LNCaP clone FGC (cell line): ENCODE results near the gene CREB5.

Source experiments
- DNase-seq: peaks from one replicate; pipeline ENCODE4 v3.0.0-alpha.2; 2011; ENCODE audit warnings: low read depth
- H3K4me3 ChIP-seq: 2 replicates; pipeline ENCODE4 v1.5.1; 2011; ENCODE audit warnings: mild to moderate bottlenecking, low read depth, low read length, control low read depth
- TF ChIP-seq, protein P1 (sequence below): IDR thresholded peaks from 2 replicates; pipeline ENCODE4 v1.5.1; 2012; ENCODE audit warnings: mild to moderate bottlenecking; ENCODE audit not compliant: control insufficient read depth, insufficient read depth; ENCODE audit errors: extremely low read depth

The CREB5 gene

DNA sequence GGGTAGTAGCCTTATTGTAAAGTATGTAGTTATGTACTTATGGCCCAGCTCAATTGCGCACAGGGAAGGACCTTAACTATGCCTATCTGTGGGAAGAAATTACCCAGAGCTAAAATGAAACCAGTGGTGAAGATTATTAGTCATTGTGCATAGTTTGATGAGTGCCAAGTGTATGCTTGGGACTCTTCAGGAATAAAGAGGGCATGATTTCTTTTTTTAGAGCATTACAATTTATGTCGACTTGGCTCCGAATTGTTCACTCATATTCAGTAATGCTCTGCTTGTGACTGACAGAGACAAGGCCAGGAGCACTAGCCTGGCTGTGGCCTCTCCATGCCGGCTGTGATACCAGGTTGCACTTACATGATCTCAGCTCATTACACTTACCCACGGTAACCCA lies 276.3 kb downstream of the CREB5 start:
- no peak overlapping the region for H3K4me3 ChIP-seq
- TF ChIP-seq, protein P1, sequence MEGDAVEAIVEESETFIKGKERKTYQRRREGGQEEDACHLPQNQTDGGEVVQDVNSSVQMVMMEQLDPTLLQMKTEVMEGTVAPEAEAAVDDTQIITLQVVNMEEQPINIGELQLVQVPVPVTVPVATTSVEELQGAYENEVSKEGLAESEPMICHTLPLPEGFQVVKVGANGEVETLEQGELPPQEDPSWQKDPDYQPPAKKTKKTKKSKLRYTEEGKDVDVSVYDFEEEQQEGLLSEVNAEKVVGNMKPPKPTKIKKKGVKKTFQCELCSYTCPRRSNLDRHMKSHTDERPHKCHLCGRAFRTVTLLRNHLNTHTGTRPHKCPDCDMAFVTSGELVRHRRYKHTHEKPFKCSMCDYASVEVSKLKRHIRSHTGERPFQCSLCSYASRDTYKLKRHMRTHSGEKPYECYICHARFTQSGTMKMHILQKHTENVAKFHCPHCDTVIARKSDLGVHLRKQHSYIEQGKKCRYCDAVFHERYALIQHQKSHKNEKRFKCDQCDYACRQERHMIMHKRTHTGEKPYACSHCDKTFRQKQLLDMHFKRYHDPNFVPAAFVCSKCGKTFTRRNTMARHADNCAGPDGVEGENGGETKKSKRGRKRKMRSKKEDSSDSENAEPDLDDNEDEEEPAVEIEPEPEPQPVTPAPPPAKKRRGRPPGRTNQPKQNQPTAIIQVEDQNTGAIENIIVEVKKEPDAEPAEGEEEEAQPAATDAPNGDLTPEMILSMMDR: no peak
- no peak for DNase-seq

DNA sequence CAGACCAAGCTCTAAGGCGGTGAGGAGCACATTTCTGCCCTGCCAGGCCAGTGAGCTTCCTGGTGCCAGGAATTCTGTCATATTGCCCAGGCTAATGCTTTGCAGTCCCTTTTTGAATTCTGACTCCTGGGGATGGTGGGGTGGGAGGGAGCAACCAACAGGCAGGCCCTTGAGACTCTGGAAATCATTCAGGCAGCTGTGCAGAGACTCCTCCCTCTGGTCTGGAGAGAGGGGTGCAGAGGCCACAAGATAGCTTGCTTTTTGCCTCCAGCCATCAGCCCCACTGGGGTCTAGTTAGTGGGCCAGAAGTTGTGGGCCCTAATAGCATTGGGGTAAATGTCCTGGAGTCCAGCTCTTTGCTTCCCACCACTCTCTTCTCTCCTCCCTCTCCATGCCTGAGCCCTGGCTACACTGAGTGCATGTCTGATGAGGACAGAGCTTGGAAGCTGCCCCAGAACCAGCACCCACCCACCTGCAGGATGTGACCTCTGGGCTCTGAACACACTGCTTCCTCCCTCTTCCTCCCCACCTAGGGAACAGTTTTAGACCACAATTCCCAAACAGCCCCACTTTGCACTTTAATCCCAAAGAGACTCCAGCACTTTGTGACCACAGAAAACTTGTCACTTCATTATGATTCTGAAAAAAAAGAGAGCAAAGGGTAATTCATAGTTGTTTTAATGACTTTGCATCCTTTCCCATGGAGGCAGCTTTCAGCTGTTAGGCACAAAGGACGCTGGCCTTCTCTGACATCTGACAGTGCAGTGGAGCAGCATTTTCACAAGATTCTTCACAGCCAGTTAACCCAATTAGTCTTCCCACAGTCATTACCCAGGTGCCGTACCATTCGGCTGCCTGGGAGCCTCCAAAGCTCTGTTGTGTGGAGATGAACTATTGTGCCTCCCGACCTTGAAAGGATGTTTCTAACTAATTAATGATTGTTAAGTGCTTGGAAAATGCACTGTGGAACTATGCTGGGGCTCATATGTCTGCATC lies 283.3 kb downstream of the CREB5 start:
- TF ChIP-seq, protein P1: no peak
- H3K4me3 ChIP-seq: no peak overlapping the region
- DNase-seq: no peak

DNA sequence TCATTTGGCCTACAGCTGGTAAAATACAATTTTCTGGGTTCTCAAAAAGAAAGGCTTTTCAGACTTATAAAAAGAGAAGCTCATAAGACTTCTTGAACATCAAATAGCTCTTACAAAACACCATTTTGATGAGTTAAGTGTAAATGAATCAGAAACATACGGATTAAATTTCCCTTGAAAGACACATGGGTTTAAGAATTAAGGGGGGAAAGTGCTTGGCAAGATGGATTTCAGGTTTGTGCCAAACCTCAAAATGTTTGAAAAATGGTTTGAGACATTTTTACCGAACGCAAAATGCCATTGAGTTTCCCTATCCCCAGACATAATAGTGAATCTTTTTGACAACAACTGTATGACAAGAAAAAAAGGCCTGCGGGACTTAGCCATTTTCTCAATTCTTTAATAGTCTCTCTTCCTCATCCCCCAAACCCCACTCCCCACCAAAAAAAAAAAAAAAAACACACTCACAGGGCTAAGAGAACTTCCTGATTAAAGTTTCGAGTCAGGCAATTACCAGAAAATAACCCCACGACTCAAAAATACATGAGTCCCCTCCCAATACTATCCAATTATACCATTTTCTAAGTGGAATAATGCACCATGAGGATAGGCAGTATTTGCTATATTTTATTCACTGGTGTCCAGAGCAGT lies 285.7 kb downstream of the CREB5 start:
- TF ChIP-seq, protein P1: no peak
- no peak overlapping the region for H3K4me3 ChIP-seq
- no peak for DNase-seq

DNA sequence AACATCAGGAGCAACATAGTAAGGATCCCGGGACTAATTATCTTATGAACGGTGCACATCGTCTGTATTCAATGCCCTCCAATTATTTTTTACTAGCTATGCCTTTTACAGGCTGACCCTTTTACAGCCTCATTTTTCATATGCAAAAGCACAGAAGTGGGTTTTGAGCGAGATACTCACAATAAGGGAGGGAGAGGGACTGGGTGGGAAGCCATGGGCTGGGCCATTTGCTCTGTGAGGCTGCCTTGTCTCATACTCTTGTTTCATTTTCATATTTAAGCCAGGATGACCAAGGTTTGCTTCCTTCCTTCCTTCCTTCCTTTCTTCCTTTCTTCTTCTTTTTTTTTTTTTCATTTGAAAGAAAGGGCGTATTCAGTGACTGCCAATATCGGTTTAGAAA lies 286.5 kb downstream of the CREB5 start:
- TF ChIP-seq, protein P1: no peak
- DNase-seq: no peak
- H3K4me3 ChIP-seq: no peak overlapping the region

DNA sequence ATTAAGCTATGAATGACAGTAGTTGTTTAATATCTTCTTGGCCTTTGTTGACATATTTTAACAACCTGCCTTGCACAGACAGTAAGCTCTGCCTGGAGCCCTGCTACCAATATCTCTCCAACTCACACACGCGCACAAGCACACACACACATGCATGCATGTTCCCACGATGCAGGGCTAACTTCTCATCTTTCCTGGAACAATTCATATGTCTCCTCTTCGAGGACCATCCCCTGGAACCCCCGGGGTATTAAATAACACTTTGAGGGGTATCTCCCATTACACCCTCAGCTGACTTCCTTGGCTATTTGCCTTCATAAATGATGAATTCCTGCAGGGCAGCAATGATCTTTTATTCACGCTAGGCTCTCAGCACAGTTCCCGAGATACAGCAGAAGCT lies 287.8 kb downstream of the CREB5 start:
- no peak overlapping the region for H3K4me3 ChIP-seq
- DNase-seq: no peak
- TF ChIP-seq, protein P1: no peak

DNA sequence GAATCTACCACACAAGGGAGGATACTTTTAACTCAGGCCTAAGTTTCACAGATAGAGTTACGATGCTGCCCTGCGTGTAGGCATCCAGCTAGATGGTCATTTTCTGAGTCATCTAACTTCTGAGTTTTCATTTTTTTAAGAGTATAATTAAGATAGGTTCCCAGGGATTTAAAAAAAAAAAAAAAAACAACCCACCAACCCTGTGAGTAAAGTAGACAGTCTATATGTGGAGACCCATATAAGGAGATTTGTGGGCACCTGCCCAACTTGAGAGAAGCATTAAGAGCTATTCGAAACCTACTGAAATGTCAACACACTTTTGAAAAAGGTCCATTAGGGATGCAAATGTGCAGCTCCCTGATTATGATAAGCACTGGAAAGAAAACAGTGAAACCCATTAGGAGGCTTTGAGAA lies 288.5 kb downstream of the CREB5 start:
- no peak for DNase-seq
- TF ChIP-seq, protein P1: no peak
- H3K4me3 ChIP-seq: no peak overlapping the region
